T1000 (cell line): ENCODE measurements around the gene UNCX.

Experiments used
- DNase-seq: peaks from one replicate; lab custom pipeline; 2025; ENCODE audit warnings: mixed read lengths; lab: John Stamatoyannopoulos, UW

UNCX gene

GRCh38 chr7:1243964-1244416, 11.3 kb downstream of the UNCX start:
- no peak for DNase-seq

DNA sequence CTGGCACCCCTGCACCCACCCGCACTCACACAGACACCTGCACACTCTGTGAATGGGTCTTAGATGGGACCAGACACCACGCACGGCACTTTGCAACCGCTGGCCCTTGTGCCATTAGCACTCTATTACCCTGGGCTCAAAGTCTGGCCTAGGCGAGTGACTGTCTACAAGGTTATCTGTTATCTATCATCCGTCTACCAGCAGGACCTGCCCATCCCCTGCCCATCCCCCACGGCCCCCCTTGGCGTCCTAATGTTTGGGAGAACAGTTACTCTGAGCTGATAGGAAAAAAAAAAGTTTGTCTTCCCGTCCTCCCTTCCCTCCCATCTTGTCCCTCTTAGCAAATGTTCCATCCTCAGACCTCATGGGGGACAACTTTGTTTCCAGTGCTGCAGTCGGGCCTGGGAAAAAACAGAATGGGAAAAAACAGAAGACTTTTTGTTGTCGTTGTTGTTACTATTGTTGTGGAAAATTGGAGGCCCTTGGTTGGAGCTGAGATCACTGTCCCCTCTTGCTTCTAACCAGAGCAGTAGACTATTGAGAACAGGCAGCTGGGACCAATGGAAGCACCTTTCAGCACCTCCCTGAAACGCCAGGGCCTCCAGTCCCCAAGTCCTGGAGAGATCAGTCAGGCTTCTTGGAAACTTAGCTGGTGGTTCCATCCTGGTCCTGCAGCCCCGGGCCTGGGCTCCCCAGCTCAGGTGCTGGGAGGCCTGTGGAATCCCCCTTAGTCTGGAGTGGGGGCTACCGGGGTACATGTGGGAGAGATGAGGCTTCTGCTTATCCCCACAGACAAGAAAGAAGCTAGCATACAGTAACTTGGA, 12.2 kb downstream of the UNCX start:
- DNase-seq: no peak

DNA sequence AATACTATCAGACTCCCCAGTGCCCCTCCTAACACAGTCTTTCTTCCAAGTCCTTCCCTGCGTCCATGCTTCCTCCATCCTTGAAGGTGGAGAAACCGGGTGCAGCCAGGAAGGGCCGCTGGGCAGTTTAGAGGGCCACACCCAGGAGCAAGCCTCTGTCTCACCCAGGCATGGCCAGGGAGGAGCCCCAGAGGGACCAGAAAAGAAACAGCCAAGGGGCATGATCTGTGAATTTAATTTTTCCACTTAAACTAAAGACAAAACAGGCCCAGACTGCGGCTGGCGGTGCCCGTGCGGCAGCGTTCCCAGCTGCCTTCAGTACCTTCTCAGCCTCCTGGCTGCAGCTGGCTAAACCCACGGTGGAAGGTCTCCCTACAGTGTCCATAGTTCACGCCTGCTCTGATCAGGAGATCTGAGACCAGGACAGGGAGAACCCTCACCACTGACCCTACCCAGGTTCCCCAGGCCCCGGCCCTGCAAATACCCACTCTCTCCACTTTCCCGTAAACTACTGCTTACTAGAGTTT, 12.9 kb downstream of the UNCX start:
- no peak for DNase-seq

DNA sequence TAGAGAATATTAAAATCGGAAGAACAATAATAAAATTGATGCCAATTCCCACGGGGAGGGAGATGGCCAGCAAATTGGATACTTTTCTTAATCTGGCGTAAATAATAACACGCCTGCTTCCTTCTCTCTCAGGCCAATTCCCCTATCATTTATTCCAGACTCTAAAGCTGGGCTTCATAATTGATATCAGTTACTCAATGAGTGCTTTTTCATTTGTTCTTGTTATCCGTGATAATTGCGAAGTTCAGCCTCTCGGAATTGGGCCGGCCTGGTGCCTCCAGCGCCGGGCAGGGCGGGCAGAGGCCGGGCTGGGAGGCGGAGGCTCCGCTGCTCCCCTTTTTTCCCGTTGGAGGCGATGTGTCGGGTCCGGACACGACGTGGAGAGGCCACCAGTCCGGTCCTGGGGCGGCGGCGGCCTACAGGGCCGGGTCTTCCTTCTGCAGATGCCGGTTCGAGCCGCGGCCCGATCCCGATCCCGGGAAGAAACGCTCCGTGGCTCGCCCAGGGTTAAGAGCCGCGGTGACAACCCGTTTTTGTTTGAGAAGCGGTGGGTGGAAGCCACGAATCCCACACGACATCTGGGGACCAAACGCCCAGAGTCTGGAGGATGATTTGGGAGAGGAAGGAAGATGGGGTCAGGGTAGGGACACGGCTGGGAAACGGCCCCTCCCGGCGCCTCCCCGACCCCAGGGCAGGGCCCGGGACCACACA, 13.6 kb downstream of the UNCX start:
- no peak for DNase-seq

GRCh38 chr7:1246871-1247526, 14.3 kb downstream of the UNCX start:
- no peak for DNase-seq

DNA sequence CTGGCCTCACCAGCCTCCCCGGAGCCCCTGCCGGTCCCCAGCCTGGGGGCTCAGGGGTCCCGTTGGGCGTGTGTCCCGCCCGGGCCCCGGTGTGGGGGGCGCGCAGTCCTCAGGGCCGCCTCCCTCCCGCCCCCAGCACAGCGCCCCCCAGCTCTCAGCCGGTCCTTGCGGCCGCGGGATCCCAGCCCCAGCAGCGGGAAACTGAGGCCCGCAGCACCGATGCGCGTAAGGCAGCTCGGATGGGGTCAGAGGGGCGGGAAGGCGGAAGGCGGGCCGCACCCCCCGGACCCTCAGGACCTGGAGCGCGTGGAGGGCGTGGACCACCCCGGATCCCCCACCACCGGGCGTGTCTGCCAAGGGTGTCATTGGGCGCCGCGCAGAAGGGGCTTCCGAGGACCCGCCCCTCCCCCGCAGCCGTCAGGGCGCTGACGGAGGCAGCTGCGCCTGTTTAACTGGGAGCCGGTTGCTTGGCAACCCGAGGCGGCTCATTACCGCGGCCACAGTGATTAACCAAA, 14.9 kb downstream of the UNCX start:
- no peak for DNase-seq

DNA sequence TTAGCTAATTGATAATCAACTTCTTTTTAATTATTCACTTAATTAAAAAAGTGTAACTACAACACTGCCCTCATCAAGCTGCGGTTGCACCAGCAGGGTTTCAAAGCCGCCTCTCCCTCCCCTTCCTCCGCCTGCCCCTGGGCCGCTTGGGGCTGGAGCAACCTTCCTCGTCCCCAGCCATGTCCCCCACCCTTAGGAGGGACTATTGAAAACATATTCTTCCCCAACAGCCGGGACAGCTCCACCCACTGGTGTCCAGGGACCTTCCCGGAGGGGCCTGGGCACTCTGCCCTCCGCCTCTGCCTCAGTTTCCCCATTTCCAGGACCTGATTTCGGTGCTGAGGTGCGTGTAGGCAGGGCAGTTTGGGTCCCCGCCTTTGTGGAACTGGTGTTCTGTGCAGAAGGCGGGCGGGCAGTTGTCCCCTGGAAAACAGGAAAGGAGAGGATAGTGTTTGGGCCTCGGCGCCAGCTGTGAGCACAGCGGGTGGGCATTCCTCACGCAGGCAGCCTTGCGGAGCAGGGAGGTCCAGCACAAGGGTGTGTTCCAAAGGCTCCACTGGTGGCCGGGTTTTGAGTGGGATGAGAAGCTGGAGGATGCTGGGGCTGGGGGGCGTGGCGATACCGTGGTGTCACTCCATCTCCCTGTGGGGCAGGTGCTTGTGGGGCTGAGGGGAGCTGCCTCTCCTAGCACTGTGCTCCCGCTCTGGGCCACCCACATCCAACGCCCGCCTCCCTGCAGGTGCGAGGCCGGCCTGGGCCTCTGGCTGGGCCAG, 15.7 kb downstream of the UNCX start:
- no peak for DNase-seq

- no peak for DNase-seq
These were observed 16.4 kb downstream of the UNCX start for GRCh38 chr7:1248916-1249581.

DNA sequence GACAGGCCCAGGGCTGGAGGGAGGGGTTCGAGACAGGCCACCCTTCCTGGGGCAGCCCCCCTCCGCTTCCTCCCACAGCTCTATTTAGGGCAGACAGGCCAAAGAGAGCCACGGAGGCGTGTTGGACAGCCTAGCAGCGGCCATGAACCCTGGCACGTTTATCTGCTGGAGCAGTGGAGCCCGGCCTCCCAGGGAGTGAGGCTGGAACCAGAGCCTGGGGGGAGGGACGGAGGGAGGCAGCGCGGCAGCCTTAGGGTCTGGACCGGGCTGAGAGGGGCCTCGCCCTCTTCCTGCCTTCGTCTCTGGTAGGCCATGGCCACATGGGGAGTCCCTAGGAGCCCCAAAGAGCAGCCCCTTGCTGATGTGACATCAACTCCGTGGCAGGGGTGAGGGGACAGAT, 17.1 kb downstream of the UNCX start:
- DNase-seq: no peak

- DNase-seq: no peak
These were observed 18.2 kb downstream of the UNCX start for GRCh38 chr7:1250901-1251300.

- no peak for DNase-seq
These were observed 19.3 kb downstream of the UNCX start for GRCh38 chr7:1251796-1252539.

GRCh38 chr7:1252540-1253090, 19.9 kb downstream of the UNCX start:
- DNase-seq: no peak

GRCh38 chr7:1253681-1254181, 21.1 kb downstream of the UNCX start:
- DNase-seq: no peak

DNA sequence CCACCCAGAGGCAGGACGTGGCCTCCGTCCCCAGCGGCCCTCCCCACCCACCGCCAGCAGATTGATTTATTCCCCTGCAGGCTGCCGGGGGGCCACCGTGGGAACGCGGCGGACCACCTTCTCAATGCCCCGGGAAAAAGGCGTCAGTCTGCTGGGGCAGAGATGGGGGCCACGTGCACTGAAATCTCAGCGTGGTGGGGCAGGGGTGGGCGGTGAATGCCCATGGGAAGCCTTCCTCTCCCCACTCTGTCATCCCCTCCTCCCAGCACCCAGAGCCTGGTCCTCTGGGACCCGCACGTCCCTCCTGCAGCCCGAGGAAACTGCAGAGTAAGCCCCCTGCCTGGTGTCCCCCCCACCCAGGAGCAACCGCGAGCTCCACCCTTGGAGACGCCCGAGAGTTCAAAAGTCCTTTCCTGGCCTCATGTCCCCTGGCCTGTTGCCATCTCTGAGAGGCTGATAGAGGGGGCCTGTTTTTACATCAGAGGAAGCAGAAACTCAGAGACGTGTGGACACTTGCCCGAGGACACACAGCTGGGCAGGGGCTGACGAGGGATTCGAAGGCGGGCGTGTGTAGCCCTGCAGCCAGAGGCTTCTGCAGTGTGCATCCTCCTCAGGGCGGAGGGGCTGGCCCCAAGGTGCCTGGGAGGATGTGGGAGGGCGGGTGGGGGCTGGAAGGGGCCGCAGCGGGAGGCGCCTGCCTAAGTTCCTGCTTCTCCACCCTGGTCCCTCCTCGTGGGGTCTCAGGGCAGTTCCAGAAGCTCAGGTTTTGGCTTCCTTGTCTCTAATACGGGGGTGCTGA, 21.8 kb downstream of the UNCX start:
- DNase-seq: no peak

- no peak for DNase-seq
These were observed 22.6 kb downstream of the UNCX start for GRCh38 chr7:1255080-1255816.

DNA sequence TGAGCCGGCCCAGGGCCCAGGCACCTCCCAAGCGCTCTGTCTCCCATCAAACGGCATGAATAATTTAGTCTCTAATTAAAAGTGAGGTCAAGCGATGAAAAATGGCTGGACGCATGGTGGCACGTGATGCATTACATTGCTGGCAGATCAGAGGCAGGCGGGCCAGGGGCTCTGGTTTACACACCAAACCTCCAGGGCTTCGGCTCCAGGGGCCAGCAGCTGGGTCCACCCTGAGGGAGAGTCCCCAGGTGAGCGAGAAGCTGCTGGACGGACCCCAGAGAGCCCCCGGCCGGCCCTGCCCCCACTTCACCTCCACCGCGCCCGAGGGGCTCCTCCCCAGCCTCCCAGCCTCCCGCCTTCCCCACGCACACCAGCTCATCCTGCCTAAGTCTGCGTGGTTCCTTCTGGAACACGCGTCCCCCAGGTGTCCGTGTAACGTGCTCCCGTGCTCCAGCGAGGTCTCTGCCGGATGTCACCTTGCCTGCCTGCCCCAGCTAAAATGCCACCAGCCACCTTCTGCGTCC, 23.2 kb downstream of the UNCX start:
- no peak for DNase-seq

- DNase-seq: no peak
These were observed 23.9 kb downstream of the UNCX start for GRCh38 chr7:1256621-1257020.

- no peak for DNase-seq
These were observed 24.5 kb downstream of the UNCX start for GRCh38 chr7:1257221-1257620.
